ENCODE results near the gene FTH1. TPM values are rescaled to one million over a fixed set of nuclear protein-coding genes. Genes with fewer than 3 reads are reported as not detected.

Gene FTH1
- total RNA-seq, 1 experiment from 2014 or later: 6,804 TPM

GRCh38 chr11:61935861-61936260, 31.6 kb downstream of the FTH1 start:
- H2AFZ ChIP-seq: no peak overlapping the region
- no peaks in the 10 kb centered on the region for H3K27me3 ChIP-seq (ENCODE audit: insufficient read depth, low read depth)
- H3K9me3 ChIP-seq (ENCODE audit: insufficient read depth, low read depth): peaks cover 13% of the 10 kb centered on the region
- H3K9me2 ChIP-seq (ENCODE audit: insufficient read depth): no peaks in the 10 kb centered on the region
- POLR2A ChIA-PET (ENCODE audit: unreplicated experiment): no interaction called here
- H3K27ac ChIP-seq: no peak overlapping the region
- no peaks in the 10 kb centered on the region for H3K79me2 ChIP-seq (ENCODE audit: low read depth)
- DNase-seq: no peak
- intact Hi-C loops (cut with micrococcal nuclease; ENCODE audit: unreplicated experiment): no loop called here
- no TSS peak for BruUV-seq (replicated peaks)
- no peaks in the 10 kb centered on the region for H4K20me1 ChIP-seq (ENCODE audit: insufficient read depth)
- TF ChIP-seq EZH2 (IDR thresholded peaks at IDR 0.05; ENCODE audit: low read depth): no peak
- TF ChIP-seq, protein P1, sequence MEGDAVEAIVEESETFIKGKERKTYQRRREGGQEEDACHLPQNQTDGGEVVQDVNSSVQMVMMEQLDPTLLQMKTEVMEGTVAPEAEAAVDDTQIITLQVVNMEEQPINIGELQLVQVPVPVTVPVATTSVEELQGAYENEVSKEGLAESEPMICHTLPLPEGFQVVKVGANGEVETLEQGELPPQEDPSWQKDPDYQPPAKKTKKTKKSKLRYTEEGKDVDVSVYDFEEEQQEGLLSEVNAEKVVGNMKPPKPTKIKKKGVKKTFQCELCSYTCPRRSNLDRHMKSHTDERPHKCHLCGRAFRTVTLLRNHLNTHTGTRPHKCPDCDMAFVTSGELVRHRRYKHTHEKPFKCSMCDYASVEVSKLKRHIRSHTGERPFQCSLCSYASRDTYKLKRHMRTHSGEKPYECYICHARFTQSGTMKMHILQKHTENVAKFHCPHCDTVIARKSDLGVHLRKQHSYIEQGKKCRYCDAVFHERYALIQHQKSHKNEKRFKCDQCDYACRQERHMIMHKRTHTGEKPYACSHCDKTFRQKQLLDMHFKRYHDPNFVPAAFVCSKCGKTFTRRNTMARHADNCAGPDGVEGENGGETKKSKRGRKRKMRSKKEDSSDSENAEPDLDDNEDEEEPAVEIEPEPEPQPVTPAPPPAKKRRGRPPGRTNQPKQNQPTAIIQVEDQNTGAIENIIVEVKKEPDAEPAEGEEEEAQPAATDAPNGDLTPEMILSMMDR (conservative IDR thresholded peaks at IDR 0.05): no peak
- no peaks in the 10 kb centered on the region for H3K36me3 ChIP-seq (ENCODE audit: low read depth)
- H3K4me1 ChIP-seq (replicated peaks; ENCODE audit: insufficient read depth): no peaks in the 10 kb centered on the region
- peaks cover 5% of the 10 kb centered on the region; the same call in 1 of the 2 replicates for H3F3A ChIP-seq (ENCODE audit: insufficient read depth, low read depth)
- CTCF ChIA-PET: no interaction called here
- no peak overlapping the region for H3K4me2 ChIP-seq
- H3K4me3 ChIP-seq: no peak overlapping the region

GRCh38 chr11:61930933-61931332, 36.5 kb downstream of the FTH1 start:
- no peak for DNase-seq
- no peaks in the 10 kb centered on the region for H3K9me3 ChIP-seq (ENCODE audit: insufficient read depth, low read depth)
- TF ChIP-seq EZH2 (IDR thresholded peaks at IDR 0.05; ENCODE audit: low read depth): no peak
- TF ChIP-seq, protein P1 (conservative IDR thresholded peaks at IDR 0.05): no peak
- H3K4me1 ChIP-seq (replicated peaks; ENCODE audit: insufficient read depth): no peaks in the 10 kb centered on the region
- H3K79me2 ChIP-seq (ENCODE audit: low read depth): no peaks in the 10 kb centered on the region
- no peaks in the 10 kb centered on the region for H3F3A ChIP-seq (ENCODE audit: insufficient read depth, low read depth)
- ChIA-PET CTCF (no interaction called here), POLR2A (ENCODE audit: unreplicated experiment) (no interaction called here)
- intact Hi-C loops (cut with micrococcal nuclease; ENCODE audit: unreplicated experiment): no loop called here
- H3K36me3 ChIP-seq (ENCODE audit: low read depth): no peaks in the 10 kb centered on the region
- no peaks in the 10 kb centered on the region for H3K9me2 ChIP-seq (ENCODE audit: insufficient read depth)
- H3K27me3 ChIP-seq (ENCODE audit: insufficient read depth, low read depth): no peaks in the 10 kb centered on the region
- H3K4me3 ChIP-seq: no peak overlapping the region
- no peak overlapping the region for H3K4me2 ChIP-seq
- no peak overlapping the region for H2AFZ ChIP-seq
- H4K20me1 ChIP-seq (ENCODE audit: insufficient read depth): no peaks in the 10 kb centered on the region
- BruUV-seq (replicated peaks): no TSS peak
- H3K27ac ChIP-seq: no peak overlapping the region

- intact Hi-C loops (cut with micrococcal nuclease; ENCODE audit: unreplicated experiment): no loop called here
- TF ChIP-seq EZH2 (IDR thresholded peaks at IDR 0.05; ENCODE audit: low read depth): no peak
- TF ChIP-seq, protein P1 (conservative IDR thresholded peaks at IDR 0.05): no peak
- Histone ChIP-seq H3K27me3 (ENCODE audit: insufficient read depth, low read depth) (no peaks in the 10 kb centered on the region), H3K4me1 (replicated peaks; ENCODE audit: insufficient read depth) (0 out of 2 replicates have a peak, but pooled peaks cover under 1% of the 10 kb centered on the region), H3K4me2 (no peak overlapping the region), H4K20me1 (ENCODE audit: insufficient read depth) (no peaks in the 10 kb centered on the region), H3K9me3 (ENCODE audit: insufficient read depth, low read depth) (no peaks in the 10 kb centered on the region), H2AFZ (no peak overlapping the region), H3F3A (ENCODE audit: insufficient read depth, low read depth) (no peaks in the 10 kb centered on the region), H3K79me2 (ENCODE audit: low read depth) (no peaks in the 10 kb centered on the region), H3K4me3 (no peak overlapping the region), H3K27ac (no peak overlapping the region), H3K36me3 (ENCODE audit: low read depth) (no peaks in the 10 kb centered on the region), H3K9me2 (ENCODE audit: insufficient read depth) (no peaks in the 10 kb centered on the region)
- BruUV-seq (replicated peaks): no TSS peak
- ChIA-PET POLR2A (ENCODE audit: unreplicated experiment) (interaction anchor here (0.6 to 0.7 kb wide), 2 partner anchors 41 to 64 kb away, joined by 3 to 12 read pairs; no protein-coding TSS in a partner anchor), CTCF (interaction anchor here (0.5 to 0.6 kb wide), 2 partner anchors 126 to 178 kb away, joined by 3 read pairs; no protein-coding TSS in a partner anchor)
- DNase-seq: no peak
These were observed 38.8 kb downstream of the FTH1 start for GRCh38 chr11:61928606-61929005.

Data from PC-9 (cell line).